Measurements from ENCODE around the gene IDI2. TPM values are rescaled to one million over a fixed set of nuclear protein-coding genes. Genes with fewer than 3 reads are reported as not detected.
"Not testable (repeated sequence)": the region's sequence is repeated elsewhere in the genome, so short reads cannot be mapped to it uniquely, and the experiment has no call there.

The IDI2 gene
- polyA plus RNA-seq, 2 of the 4 experiments (the other 2 are of a cell fraction), result not detected

- TF ChIP-seq REST (IDR thresholded peaks at IDR 0.05) (no peak), FOSL2 (IDR thresholded peaks at IDR 0.05) (no peak), FOSL2 (CRISPR knock-in tag; IDR thresholded peaks at IDR 0.05) (no peak), EHF (CRISPR knock-in tag; IDR thresholded peaks at IDR 0.05) (no peak)
Observed at GRCh38 chr10:1041514-1041913, 15.9 kb upstream of the IDI2 start (continued).

GRCh38 chr10:1040133-1040532, 14.5 kb upstream of the IDI2 start:
- no peak for DNase-seq (ENCODE audit: low read depth in 1 of 2, low spot score in 1 of 2)
- FAIRE-seq, result no peak
- no peaks in the 10 kb centered on the region for H3K9me3 ChIP-seq
- no peaks in the 10 kb centered on the region for H3K4me1 ChIP-seq
- ChIA-PET POLR2A (no interaction called here), CTCF (no interaction called here)
- H3K27ac ChIP-seq, result no peak overlapping the region
- ATAC-seq, result no peak
- H3K4me3 ChIP-seq, result no peak overlapping the region
- no peak overlapping the region for H3K4me2 ChIP-seq
- 90% methylated on average over 3 of the region's 3 CpGs for WGBS (ENCODE audit: missing lambda C conversion rate)
- TF ChIP-seq HOXB5 (CRISPR knock-in tag; IDR thresholded peaks at IDR 0.05), result no peak
- TF ChIP-seq POLR2A (IDR thresholded peaks at IDR 0.05; ENCODE audit: low read length), result no peak
- no peak for TF ChIP-seq PBX3 (IDR thresholded peaks at IDR 0.05)
- no peak for TF ChIP-seq FOSB (CRISPR knock-in tag; IDR thresholded peaks at IDR 0.05)
- no peak for TF ChIP-seq REST (IDR thresholded peaks at IDR 0.05)
- no peak for TF ChIP-seq EP300 (IDR thresholded peaks at IDR 0.05)
- no peak for TF ChIP-seq E2F6 (IDR thresholded peaks at IDR 0.05; ENCODE audit: borderline replicate concordance, low read depth)
- no peak for TF ChIP-seq RAD21 (conservative IDR thresholded peaks at IDR 0.05 in 1 of 2, IDR thresholded peaks at IDR 0.05 in 1 of 2)
- TF ChIP-seq MAZ (IDR thresholded peaks at IDR 0.05; ENCODE audit: borderline replicate concordance, low read depth, low read length), result no peak
- no peak for TF ChIP-seq PHF8 (IDR thresholded peaks at IDR 0.05; ENCODE audit: borderline replicate concordance, low read depth)
- TF ChIP-seq CHD4 (IDR thresholded peaks at IDR 0.05; ENCODE audit: borderline replicate concordance), result no peak

GRCh38 chr10:1038769-1039168, 13.1 kb upstream of the IDI2 start:
- POLR2A ChIA-PET; H3K9me3 ChIP-seq; ATAC-seq; H3K4me3 ChIP-seq; H3K27ac ChIP-seq; H3K4me2 ChIP-seq; CTCF ChIA-PET; H3K4me1 ChIP-seq; FAIRE-seq; DNase-seq (ENCODE audit: low read depth in 1 of 2, low spot score in 1 of 2): not testable (repeated sequence)
- WGBS (ENCODE audit: missing lambda C conversion rate), result no CpG with 5 or more reads among the region's 20 CpGs

Data from A549 (cell line).